Liver (tissue), 9 donors: ENCODE measurements around the gene ALMS1. TPM values are rescaled to one million over a fixed set of nuclear protein-coding genes. Genes with fewer than 3 reads are reported as not detected.
"Not testable (repeated sequence)": the region's sequence is repeated elsewhere in the genome, so short reads cannot be mapped to it uniquely, and the experiment has no call there.

Experiments
- DNase-seq: peaks from one replicate; pipeline ENCODE4 v3.0.0-alpha.2; 2017; ENCODE audit warnings: low spot score
- H3K27ac ChIP-seq, 2 donors: one replicate each; pipeline ENCODE4 v1.7.0; 2013; ENCODE audit warnings: inconsistent platforms in 2 of 2, low read length in 2 of 2, control low read depth in 1 of 2, low read depth in 1 of 2, mild to moderate bottlenecking in 1 of 2
- H3K27me3 ChIP-seq, 4 donors: one replicate each; pipeline versions ENCODE4 v1.6.1 to v1.7.0; 2013; ENCODE audit warnings: low read length in 3 of 4, inconsistent platforms in 1 of 4, mild to moderate bottlenecking in 1 of 4, moderate library complexity in 1 of 4; ENCODE audit not compliant: control insufficient read depth in 4 of 4, insufficient read depth in 4 of 4
- H3K36me3 ChIP-seq, 4 donors: one replicate each; pipeline versions ENCODE4 v1.6.1 to v1.7.0; 2013; ENCODE audit warnings: low read length in 3 of 4, mild to moderate bottlenecking in 3 of 4, low read depth in 1 of 4, moderate library complexity in 1 of 4; ENCODE audit not compliant: control insufficient read depth in 4 of 4, insufficient read depth in 3 of 4
- H3K4me1 ChIP-seq, 4 donors: one replicate each; pipeline versions ENCODE4 v1.6.1 to v1.7.0; 2013; ENCODE audit warnings: low read length in 3 of 4, mild to moderate bottlenecking in 3 of 4, moderate library complexity in 1 of 4; ENCODE audit not compliant: control insufficient read depth in 4 of 4, insufficient read depth in 4 of 4
- H3K4me3 ChIP-seq, 3 donors: one replicate each; pipeline versions ENCODE4 v1.6.1 to v1.7.0; 2013; ENCODE audit warnings: low read length in 3 of 3, control low read depth in 1 of 3, low read depth in 1 of 3, mild to moderate bottlenecking in 1 of 3
- H3K9ac ChIP-seq, 2 donors: one replicate each; pipeline ENCODE4 v1.7.0; 2013; ENCODE audit warnings: low read length in 2 of 2, mild to moderate bottlenecking in 2 of 2, moderate library complexity in 2 of 2, control low read depth in 1 of 2, low read depth in 1 of 2
- H3K9me3 ChIP-seq, 4 donors: one replicate each; pipeline versions ENCODE4 v1.6.1 to v1.7.0; 2013; ENCODE audit warnings: low read length in 3 of 4; ENCODE audit not compliant: control insufficient read depth in 4 of 4
- EGR1 ChIP-seq, 2 donors: IDR thresholded peaks; 2 replicates each; pipeline ENCODE4 v1.6.1; 2016 to 2018; ENCODE audit warnings: antibody characterized with exemption in 2 of 2, low read depth in 2 of 2
- FOXA1 ChIP-seq: IDR thresholded peaks from 2 replicates; pipeline ENCODE4 v1.6.1; 2016; ENCODE audit warnings: antibody characterized with exemption
- FOXA2 ChIP-seq: IDR thresholded peaks from 2 replicates; pipeline ENCODE4 v1.6.1; 2016; ENCODE audit warnings: antibody characterized with exemption
- GABPA ChIP-seq, 2 donors: IDR thresholded peaks in 1 of 2; conservative IDR thresholded peaks in 1 of 2; 2 replicates each; pipeline ENCODE4 v1.6.1; 2016; ENCODE audit warnings: antibody characterized with exemption in 2 of 2, mild to moderate bottlenecking in 1 of 2, moderate library complexity in 1 of 2
- HNF4A ChIP-seq, 2 donors: conservative IDR thresholded peaks; 2 replicates each; pipeline ENCODE4 v1.6.1; 2016; ENCODE audit warnings: antibody characterized with exemption in 2 of 2, mild to moderate bottlenecking in 2 of 2
- JUND ChIP-seq, 2 donors: IDR thresholded peaks; 2 replicates each; pipeline ENCODE4 v1.6.1; 2016; ENCODE audit warnings: antibody characterized with exemption in 2 of 2
- RAD21 ChIP-seq, 2 donors: IDR thresholded peaks; 2 replicates each; pipeline ENCODE4 v1.6.1; 2016; ENCODE audit warnings: antibody characterized with exemption in 2 of 2, mild to moderate bottlenecking in 2 of 2
- SP1 ChIP-seq: IDR thresholded peaks from 2 replicates; pipeline ENCODE4 v1.6.1; 2018; ENCODE audit warnings: antibody characterized with exemption, mild to moderate bottlenecking
- TAF1 ChIP-seq: conservative IDR thresholded peaks from 2 replicates; pipeline ENCODE4 v1.6.1; 2016; ENCODE audit warnings: antibody characterized with exemption, mild to moderate bottlenecking
- YY1 ChIP-seq: IDR thresholded peaks from 2 replicates; pipeline ENCODE4 v1.6.1; 2016; ENCODE audit warnings: antibody characterized with exemption, mild to moderate bottlenecking
- ZBTB33 ChIP-seq: IDR thresholded peaks from 2 replicates; pipeline ENCODE4 v1.6.1; 2016; ENCODE audit warnings: antibody characterized with exemption
- WGBS: extraction: QIAGEN DNeasy Blood & Tissue Kit; methylation state at CpG from one replicate; pipeline ENCODE4 v1.1.7; 2013; 5-methylcytosine and 5-hydroxymethylcytosine counted together
- polyA plus RNA-seq, 2 donors: library from polyadenylated mRNA; stranded (reverse) in 1 of 2; unstranded in 1 of 2; fragments of 200-250 nt in 1 of 2; fragments of >200 nt in 1 of 2; fragmentation: Nextera tagmentation in 1 of 2; extraction: Ambion mirVana in 1 of 2; gene quantifications; one replicate each; pipeline versions ENCODE4 v1.2.1 to v1.2.3, GENCODE V29; 2013 to 2015
- total RNA-seq, 2 donors: library from RNA; depleted of rRNA; stranded (reverse); fragments of >200 nt; gene quantifications; one replicate each; pipeline ENCODE4 v1.2.3, GENCODE V29; 2014
- TF ChIP-seq, protein P1 (sequence below): fragments of 150-350 bp; IDR thresholded peaks from 2 replicates; pipeline ENCODE4 v1.5.1; 2017; ENCODE audit warnings: improper control_type of control experiment, low read depth, low read length; ENCODE audit not compliant: missing input control
- TF ChIP-seq, protein P2 (sequence below): IDR thresholded peaks from 2 replicates; pipeline ENCODE4 v1.6.1; 2016; ENCODE audit warnings: antibody characterized with exemption
- TF ChIP-seq, protein P3 (sequence below): IDR thresholded peaks from 2 replicates; pipeline ENCODE4 v1.6.1; 2016; ENCODE audit warnings: antibody characterized with exemption, mild to moderate bottlenecking
- donor health status: healthy.
- donor health status: healthy.
- donor health status: healthy.
- donor health status: healthy.
- donor health status: healthy.

Gene ALMS1
- total and polyA plus RNA-seq, 4 donors: 2.1 to 18.3 (median 7.0) TPM

- H3K27me3 ChIP-seq, H3K36me3 ChIP-seq, H3K4me1 ChIP-seq, H3K4me3 ChIP-seq, H3K9me3 ChIP-seq, H3K27ac ChIP-seq, DNase-seq, H3K9ac ChIP-seq: not testable (repeated sequence)
- WGBS: 34% methylated on average over 2 of the region's 2 CpGs
- TF ChIP-seq, protein P1, sequence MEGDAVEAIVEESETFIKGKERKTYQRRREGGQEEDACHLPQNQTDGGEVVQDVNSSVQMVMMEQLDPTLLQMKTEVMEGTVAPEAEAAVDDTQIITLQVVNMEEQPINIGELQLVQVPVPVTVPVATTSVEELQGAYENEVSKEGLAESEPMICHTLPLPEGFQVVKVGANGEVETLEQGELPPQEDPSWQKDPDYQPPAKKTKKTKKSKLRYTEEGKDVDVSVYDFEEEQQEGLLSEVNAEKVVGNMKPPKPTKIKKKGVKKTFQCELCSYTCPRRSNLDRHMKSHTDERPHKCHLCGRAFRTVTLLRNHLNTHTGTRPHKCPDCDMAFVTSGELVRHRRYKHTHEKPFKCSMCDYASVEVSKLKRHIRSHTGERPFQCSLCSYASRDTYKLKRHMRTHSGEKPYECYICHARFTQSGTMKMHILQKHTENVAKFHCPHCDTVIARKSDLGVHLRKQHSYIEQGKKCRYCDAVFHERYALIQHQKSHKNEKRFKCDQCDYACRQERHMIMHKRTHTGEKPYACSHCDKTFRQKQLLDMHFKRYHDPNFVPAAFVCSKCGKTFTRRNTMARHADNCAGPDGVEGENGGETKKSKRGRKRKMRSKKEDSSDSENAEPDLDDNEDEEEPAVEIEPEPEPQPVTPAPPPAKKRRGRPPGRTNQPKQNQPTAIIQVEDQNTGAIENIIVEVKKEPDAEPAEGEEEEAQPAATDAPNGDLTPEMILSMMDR: peak; percentile 32
- peak; percentile 67 to 73 for TF ChIP-seq RAD21 (IDR thresholded peaks at IDR 0.05)
These were observed 245.1 kb downstream of the ALMS1 start for GRCh38 chr2:73630662-73631266.

GRCh38 chr2:73636977-73637376 is 251.3 kb downstream of the ALMS1 start:
- peak in 1 of 2 donors; percentile 21 for TF ChIP-seq HNF4A (conservative IDR thresholded peaks at IDR 0.05)
- H3K27ac ChIP-seq: not testable (repeated sequence)
- peaks cover 8 to 41% (median 26%) of the 10 kb centered on the region in 4 donors for H3K4me1 ChIP-seq

GRCh38 chr2:73638429-73638828 is 252.8 kb downstream of the ALMS1 start:
- TF ChIP-seq, protein P2, sequence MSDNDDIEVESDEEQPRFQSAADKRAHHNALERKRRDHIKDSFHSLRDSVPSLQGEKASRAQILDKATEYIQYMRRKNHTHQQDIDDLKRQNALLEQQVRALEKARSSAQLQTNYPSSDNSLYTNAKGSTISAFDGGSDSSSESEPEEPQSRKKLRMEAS: no peak
- TF ChIP-seq FOXA2 (no peak), YY1 (no peak), ZBTB33 (no peak), GABPA (IDR thresholded peaks at IDR 0.05 in 1 of 2, conservative IDR thresholded peaks at IDR 0.05 in 1 of 2) (no peak), SP1 (no peak), JUND (IDR thresholded peaks at IDR 0.05) (no peak), TAF1 (no peak), EGR1 (IDR thresholded peaks at IDR 0.05; ENCODE audit: low read depth in 2 of 2) (no peak), RAD21 (IDR thresholded peaks at IDR 0.05) (no peak), FOXA1 (no peak)
- TF ChIP-seq, protein P3, sequence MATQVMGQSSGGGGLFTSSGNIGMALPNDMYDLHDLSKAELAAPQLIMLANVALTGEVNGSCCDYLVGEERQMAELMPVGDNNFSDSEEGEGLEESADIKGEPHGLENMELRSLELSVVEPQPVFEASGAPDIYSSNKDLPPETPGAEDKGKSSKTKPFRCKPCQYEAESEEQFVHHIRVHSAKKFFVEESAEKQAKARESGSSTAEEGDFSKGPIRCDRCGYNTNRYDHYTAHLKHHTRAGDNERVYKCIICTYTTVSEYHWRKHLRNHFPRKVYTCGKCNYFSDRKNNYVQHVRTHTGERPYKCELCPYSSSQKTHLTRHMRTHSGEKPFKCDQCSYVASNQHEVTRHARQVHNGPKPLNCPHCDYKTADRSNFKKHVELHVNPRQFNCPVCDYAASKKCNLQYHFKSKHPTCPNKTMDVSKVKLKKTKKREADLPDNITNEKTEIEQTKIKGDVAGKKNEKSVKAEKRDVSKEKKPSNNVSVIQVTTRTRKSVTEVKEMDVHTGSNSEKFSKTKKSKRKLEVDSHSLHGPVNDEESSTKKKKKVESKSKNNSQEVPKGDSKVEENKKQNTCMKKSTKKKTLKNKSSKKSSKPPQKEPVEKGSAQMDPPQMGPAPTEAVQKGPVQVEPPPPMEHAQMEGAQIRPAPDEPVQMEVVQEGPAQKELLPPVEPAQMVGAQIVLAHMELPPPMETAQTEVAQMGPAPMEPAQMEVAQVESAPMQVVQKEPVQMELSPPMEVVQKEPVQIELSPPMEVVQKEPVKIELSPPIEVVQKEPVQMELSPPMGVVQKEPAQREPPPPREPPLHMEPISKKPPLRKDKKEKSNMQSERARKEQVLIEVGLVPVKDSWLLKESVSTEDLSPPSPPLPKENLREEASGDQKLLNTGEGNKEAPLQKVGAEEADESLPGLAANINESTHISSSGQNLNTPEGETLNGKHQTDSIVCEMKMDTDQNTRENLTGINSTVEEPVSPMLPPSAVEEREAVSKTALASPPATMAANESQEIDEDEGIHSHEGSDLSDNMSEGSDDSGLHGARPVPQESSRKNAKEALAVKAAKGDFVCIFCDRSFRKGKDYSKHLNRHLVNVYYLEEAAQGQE: no peak
- peaks cover 8 to 49% (median 33%) of the 10 kb centered on the region in 4 donors for H3K4me1 ChIP-seq
- H3K36me3 ChIP-seq: no peaks in the 10 kb centered on the region
- H3K9me3 ChIP-seq: no peaks in the 10 kb centered on the region
- H3K27me3 ChIP-seq: no peaks in the 10 kb centered on the region
- DNase-seq: no peak
- H3K27ac ChIP-seq: no peak overlapping the region
- no peak overlapping the region for H3K4me3 ChIP-seq
- H3K9ac ChIP-seq: no peak overlapping the region
- WGBS: 98% methylated on average over 1 of the region's 1 CpG

More at GRCh38 chr2:73636977-73637376, 251.3 kb downstream of the ALMS1 start:
- H3K4me3 ChIP-seq, H3K27me3 ChIP-seq, H3K9ac ChIP-seq, H3K36me3 ChIP-seq, H3K9me3 ChIP-seq, DNase-seq: not testable (repeated sequence)
